ENCODE results near the gene LEMD3. TPM values are rescaled to one million over a fixed set of nuclear protein-coding genes. Genes with fewer than 3 reads are reported as not detected.

Gene LEMD3
- total RNA-seq, 1 experiment from 2014 or later, result 46.8 TPM

DNA sequence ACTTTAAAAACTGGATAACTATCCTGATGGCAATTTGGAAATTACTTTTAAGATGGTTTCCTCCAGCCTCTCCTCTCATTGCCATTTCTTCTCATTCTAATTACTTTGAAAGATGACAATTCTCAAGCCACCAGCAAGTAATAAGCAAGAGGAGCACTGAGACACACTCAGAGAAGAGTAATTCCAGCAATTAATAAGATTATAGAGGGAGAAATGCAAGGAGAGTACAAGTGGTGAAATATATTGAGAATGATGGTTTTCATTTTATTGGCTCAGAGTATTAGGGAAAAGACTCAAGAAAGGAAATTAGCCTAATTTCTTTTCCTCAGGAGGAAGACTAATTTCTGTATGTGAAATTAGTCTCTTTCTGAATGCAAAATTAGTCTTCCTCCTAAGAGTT, 88.6 kb downstream of the LEMD3 start:
- CTCF ChIA-PET, result no interaction called here
- BruUV-seq (replicated peaks), result no TSS peak
- H3K4me1 Mint-ChIP-seq (ENCODE audit: low read depth, unreplicated experiment), result no peaks in the 10 kb centered on the region
- no peak overlapping the region for H3K4me3 Mint-ChIP-seq (ENCODE audit: low read depth, unreplicated experiment)
- DNase-seq, result no peak
- no peaks in the 10 kb centered on the region for H3K27me3 Mint-ChIP-seq (ENCODE audit: unreplicated experiment)
- TF ChIP-seq, protein P1, sequence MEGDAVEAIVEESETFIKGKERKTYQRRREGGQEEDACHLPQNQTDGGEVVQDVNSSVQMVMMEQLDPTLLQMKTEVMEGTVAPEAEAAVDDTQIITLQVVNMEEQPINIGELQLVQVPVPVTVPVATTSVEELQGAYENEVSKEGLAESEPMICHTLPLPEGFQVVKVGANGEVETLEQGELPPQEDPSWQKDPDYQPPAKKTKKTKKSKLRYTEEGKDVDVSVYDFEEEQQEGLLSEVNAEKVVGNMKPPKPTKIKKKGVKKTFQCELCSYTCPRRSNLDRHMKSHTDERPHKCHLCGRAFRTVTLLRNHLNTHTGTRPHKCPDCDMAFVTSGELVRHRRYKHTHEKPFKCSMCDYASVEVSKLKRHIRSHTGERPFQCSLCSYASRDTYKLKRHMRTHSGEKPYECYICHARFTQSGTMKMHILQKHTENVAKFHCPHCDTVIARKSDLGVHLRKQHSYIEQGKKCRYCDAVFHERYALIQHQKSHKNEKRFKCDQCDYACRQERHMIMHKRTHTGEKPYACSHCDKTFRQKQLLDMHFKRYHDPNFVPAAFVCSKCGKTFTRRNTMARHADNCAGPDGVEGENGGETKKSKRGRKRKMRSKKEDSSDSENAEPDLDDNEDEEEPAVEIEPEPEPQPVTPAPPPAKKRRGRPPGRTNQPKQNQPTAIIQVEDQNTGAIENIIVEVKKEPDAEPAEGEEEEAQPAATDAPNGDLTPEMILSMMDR (IDR thresholded peaks at IDR 0.05; ENCODE audit: unreplicated experiment), result no peak
- no peak overlapping the region for H3K27ac Mint-ChIP-seq (ENCODE audit: unreplicated experiment)
- no peaks in the 10 kb centered on the region for H3K9me3 Mint-ChIP-seq (ENCODE audit: low read depth, unreplicated experiment)
- no peaks in the 10 kb centered on the region for H3K36me3 Mint-ChIP-seq (ENCODE audit: insufficient read depth, unreplicated experiment)
- intact Hi-C loops (cut with micrococcal nuclease; ENCODE audit: unreplicated experiment), result no loop called here

DNA sequence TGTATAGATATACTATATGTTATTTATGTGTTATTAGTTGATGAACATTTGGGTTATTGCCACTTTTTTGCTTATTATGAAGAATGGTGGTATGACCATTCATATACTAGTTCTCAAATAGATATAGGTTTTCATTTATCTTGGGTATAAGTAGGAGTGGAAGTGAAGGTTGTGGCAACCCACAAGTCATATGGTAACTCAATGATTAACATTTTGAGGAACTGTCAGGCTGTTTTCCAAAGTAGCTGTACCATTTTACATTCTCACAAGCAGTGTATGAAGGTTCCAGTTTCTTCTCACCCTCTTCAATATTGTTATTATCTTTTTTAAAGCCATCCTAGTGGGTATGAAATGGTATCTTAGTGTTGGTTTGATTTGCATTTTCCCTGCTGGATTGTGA, 90.1 kb downstream of the LEMD3 start:
- Mint-ChIP-seq H3K4me1 (ENCODE audit: low read depth, unreplicated experiment) (no peaks in the 10 kb centered on the region), H3K27me3 (ENCODE audit: unreplicated experiment) (no peaks in the 10 kb centered on the region), H3K9me3 (ENCODE audit: low read depth, unreplicated experiment) (no peaks in the 10 kb centered on the region), H3K36me3 (ENCODE audit: insufficient read depth, unreplicated experiment) (no peaks in the 10 kb centered on the region), H3K27ac (ENCODE audit: unreplicated experiment) (no peak overlapping the region), H3K4me3 (ENCODE audit: low read depth, unreplicated experiment) (no peak overlapping the region)
- CTCF ChIA-PET, result no interaction called here
- DNase-seq, result no peak
- intact Hi-C loops (cut with micrococcal nuclease; ENCODE audit: unreplicated experiment), result no loop called here
- TF ChIP-seq, protein P1 (IDR thresholded peaks at IDR 0.05; ENCODE audit: unreplicated experiment), result no peak
- no TSS peak for BruUV-seq (replicated peaks)

DNA sequence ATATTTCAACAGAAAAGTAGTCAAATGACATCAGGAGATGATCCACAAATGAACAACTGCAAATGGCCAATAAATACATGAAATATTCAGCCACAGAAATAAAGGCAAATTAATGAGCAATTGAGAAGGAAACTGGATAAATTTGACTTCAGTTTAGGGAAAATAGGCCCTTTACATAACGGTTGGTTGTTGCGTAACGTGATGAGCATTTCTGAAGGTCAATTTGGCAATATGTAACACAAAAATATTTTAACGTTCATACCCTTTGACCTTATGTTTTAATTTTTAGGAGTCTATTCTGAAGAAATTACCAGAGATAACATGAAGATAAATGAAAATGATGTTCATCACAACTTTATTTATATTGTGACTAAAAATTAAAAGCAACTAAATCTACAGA, 94.4 kb downstream of the LEMD3 start:
- TF ChIP-seq, protein P1 (IDR thresholded peaks at IDR 0.05; ENCODE audit: unreplicated experiment), result no peak
- Mint-ChIP-seq H3K27ac (ENCODE audit: unreplicated experiment) (no peak overlapping the region), H3K9me3 (ENCODE audit: low read depth, unreplicated experiment) (no peaks in the 10 kb centered on the region), H3K4me3 (ENCODE audit: low read depth, unreplicated experiment) (no peak overlapping the region), H3K27me3 (ENCODE audit: unreplicated experiment) (no peaks in the 10 kb centered on the region), H3K4me1 (ENCODE audit: low read depth, unreplicated experiment) (no peaks in the 10 kb centered on the region), H3K36me3 (ENCODE audit: insufficient read depth, unreplicated experiment) (no peaks in the 10 kb centered on the region)
- BruUV-seq (replicated peaks), result no TSS peak
- CTCF ChIA-PET, result no interaction called here
- DNase-seq, result no peak
- intact Hi-C loops (cut with micrococcal nuclease; ENCODE audit: unreplicated experiment), result no loop called here

DNA sequence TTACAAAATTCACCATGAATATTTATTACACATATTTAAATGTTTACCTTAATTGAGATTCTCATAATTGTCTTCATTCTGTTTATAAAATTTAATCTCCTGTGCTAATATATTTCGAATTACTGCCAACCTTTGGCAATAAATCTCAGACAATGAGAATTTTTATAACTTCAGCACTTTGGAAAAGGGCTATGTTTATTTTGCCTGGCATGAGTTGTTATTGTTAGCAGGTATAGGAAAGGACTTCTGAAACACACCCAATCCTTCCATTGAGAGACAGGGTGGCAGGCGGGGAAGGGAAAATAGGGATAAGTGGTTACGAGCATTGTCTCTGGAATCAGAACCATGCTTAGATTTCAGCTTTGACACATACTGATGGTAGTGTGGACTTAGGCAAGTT, 97.0 kb downstream of the LEMD3 start:
- Mint-ChIP-seq H3K9me3 (ENCODE audit: low read depth, unreplicated experiment) (no peaks in the 10 kb centered on the region), H3K27ac (ENCODE audit: unreplicated experiment) (no peak overlapping the region), H3K4me1 (ENCODE audit: low read depth, unreplicated experiment) (no peaks in the 10 kb centered on the region), H3K27me3 (ENCODE audit: unreplicated experiment) (no peaks in the 10 kb centered on the region), H3K36me3 (ENCODE audit: insufficient read depth, unreplicated experiment) (no peaks in the 10 kb centered on the region), H3K4me3 (ENCODE audit: low read depth, unreplicated experiment) (no peak overlapping the region)
- BruUV-seq (replicated peaks), result no TSS peak
- intact Hi-C loops (cut with micrococcal nuclease; ENCODE audit: unreplicated experiment), result no loop called here
- DNase-seq, result no peak
- CTCF ChIA-PET, result no interaction called here
- TF ChIP-seq, protein P1 (IDR thresholded peaks at IDR 0.05; ENCODE audit: unreplicated experiment), result no peak

DNA sequence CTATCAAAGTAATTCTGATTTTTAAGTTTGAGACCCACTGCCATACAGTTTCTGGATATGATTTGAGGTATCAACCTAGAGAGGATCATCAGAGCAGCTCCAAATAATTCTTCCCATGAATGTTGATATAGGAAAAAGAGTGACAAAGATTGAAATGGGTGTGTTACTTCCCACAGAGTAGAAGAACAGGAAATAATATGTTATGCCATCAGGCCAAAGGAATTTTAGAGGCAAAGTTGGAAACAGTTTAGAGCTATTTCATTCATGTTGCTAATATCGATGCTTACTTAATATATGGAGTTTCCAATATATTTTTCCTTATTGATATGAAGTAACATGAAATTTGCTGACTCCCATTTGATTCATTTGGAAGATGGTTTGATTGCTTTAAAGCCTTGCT, 100.2 kb downstream of the LEMD3 start:
- CTCF ChIA-PET, result no interaction called here
- Mint-ChIP-seq H3K4me1 (ENCODE audit: low read depth, unreplicated experiment) (peaks cover 10% of the 10 kb centered on the region), H3K4me3 (ENCODE audit: low read depth, unreplicated experiment) (no peak overlapping the region), H3K9me3 (ENCODE audit: low read depth, unreplicated experiment) (no peaks in the 10 kb centered on the region), H3K27me3 (ENCODE audit: unreplicated experiment) (no peaks in the 10 kb centered on the region), H3K27ac (ENCODE audit: unreplicated experiment) (no peak overlapping the region), H3K36me3 (ENCODE audit: insufficient read depth, unreplicated experiment) (no peaks in the 10 kb centered on the region)
- intact Hi-C loops (cut with micrococcal nuclease; ENCODE audit: unreplicated experiment), result no loop called here
- BruUV-seq (replicated peaks), result no TSS peak
- DNase-seq, result no peak
- TF ChIP-seq, protein P1 (IDR thresholded peaks at IDR 0.05; ENCODE audit: unreplicated experiment), result no peak
